Osteocyte (in vitro differentiated cells): ENCODE data around the gene CFAP97D2. TPM values are rescaled to one million over a fixed set of nuclear protein-coding genes. Genes with fewer than 3 reads are reported as not detected.

ENCODE experiments used
- DNase-seq: peaks from one replicate; pipeline ENCODE4 v3.0.0; 2021; ENCODE audit warnings: mixed read lengths; ENCODE audit not compliant: unreplicated experiment; ENCODE audit errors: extremely low spot score
- H3K27ac Mint-ChIP-seq: one replicate; pipeline ENCODE4 v1.8.0; 2021; ENCODE audit warnings: mild to moderate bottlenecking, mixed read lengths; ENCODE audit not compliant: unreplicated experiment
- H3K27me3 Mint-ChIP-seq: one replicate; pipeline ENCODE4 v1.8.0; 2021; ENCODE audit warnings: mixed read lengths; ENCODE audit not compliant: unreplicated experiment
- H3K36me3 Mint-ChIP-seq: one replicate; pipeline ENCODE4 v1.8.0; 2021; ENCODE audit warnings: mixed read lengths; ENCODE audit not compliant: unreplicated experiment
- H3K4me1 Mint-ChIP-seq: one replicate; pipeline ENCODE4 v1.8.0; 2021; ENCODE audit warnings: mixed read lengths; ENCODE audit not compliant: unreplicated experiment
- H3K4me3 Mint-ChIP-seq: one replicate; pipeline ENCODE4 v1.8.0; 2021; ENCODE audit warnings: mild to moderate bottlenecking, moderate library complexity, mixed read lengths; ENCODE audit not compliant: unreplicated experiment
- H3K9me3 Mint-ChIP-seq: one replicate; pipeline ENCODE4 v1.8.0; 2021; ENCODE audit warnings: mixed read lengths; ENCODE audit not compliant: unreplicated experiment
- total RNA-seq: library from RNA; stranded (reverse); gene quantifications from 2 replicates; pipeline ENCODE4 v1.2.1, GENCODE V29; 2021
- TF ChIP-seq, protein P1 (sequence below): fragments of 200-600 bp; sonication (generic); IDR thresholded peaks from 2 replicates; pipeline ENCODE4 v1.5.0; 2021; ENCODE audit warnings: antibody characterized with exemption, mild to moderate bottlenecking, moderate library complexity

Gene CFAP97D2
- total RNA-seq, 1 donor from 2014 or later, result not detected

DNA sequence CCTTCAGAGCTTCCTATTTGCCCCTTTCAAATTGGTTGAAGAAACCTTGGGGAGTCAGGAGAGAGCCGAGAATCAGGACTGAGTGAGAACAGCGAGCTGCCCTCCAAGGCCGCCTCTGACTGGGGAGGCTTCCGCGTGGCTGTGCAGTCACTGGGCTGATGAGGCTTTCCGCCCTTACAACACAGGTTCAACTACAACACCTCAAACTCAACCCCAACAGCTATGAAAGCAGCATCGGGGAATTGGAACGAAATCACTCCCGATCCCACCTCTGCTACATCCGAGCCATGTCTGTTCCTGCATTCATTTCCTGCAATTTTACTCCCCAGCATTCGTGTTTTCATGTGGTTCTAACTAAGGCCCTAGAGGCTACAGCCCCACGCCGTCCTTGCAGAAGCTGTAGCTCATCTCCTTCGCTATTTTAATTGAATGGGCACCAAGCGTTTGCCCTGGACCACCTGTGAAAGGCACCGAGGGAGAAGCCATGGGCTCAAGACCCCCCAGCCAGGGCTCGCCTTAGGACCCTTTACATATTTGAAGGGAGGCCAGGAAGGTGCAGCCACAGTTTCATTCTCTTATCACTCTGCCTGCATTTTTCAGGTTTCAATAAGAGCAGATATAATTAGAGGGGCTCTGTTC is 34.3 kb upstream of the CFAP97D2 start:
- Mint-ChIP-seq H3K27me3 (peaks cover 11% of the 10 kb centered on the region), H3K4me3 (no peak overlapping the region), H3K4me1 (peaks cover 4% of the 10 kb centered on the region), H3K27ac (no peak overlapping the region), H3K36me3 (no peaks in the 10 kb centered on the region), H3K9me3 (no peaks in the 10 kb centered on the region)
- TF ChIP-seq, protein P1, sequence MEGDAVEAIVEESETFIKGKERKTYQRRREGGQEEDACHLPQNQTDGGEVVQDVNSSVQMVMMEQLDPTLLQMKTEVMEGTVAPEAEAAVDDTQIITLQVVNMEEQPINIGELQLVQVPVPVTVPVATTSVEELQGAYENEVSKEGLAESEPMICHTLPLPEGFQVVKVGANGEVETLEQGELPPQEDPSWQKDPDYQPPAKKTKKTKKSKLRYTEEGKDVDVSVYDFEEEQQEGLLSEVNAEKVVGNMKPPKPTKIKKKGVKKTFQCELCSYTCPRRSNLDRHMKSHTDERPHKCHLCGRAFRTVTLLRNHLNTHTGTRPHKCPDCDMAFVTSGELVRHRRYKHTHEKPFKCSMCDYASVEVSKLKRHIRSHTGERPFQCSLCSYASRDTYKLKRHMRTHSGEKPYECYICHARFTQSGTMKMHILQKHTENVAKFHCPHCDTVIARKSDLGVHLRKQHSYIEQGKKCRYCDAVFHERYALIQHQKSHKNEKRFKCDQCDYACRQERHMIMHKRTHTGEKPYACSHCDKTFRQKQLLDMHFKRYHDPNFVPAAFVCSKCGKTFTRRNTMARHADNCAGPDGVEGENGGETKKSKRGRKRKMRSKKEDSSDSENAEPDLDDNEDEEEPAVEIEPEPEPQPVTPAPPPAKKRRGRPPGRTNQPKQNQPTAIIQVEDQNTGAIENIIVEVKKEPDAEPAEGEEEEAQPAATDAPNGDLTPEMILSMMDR, result no peak
- no peak for DNase-seq

DNA sequence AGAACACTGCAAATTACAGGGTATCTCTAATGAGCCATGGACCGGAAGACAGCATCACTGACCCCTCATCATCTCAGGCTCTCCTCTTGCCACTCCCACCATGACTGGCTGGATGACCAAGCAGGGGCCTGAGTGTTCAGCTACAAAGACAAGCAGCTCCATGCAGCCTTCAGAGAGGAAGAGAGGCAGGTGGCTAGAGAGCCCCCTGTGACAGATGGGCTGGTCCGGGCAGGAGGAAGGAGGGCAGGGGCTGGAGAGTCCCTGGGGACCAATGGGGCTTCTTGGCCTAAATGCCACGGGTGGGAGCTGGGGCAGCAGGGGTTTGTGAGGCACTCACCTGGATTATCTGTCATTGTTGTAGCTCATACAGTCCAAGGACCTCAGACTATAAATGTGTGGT is 33.8 kb upstream of the CFAP97D2 start:
- no peaks in the 10 kb centered on the region for H3K36me3 Mint-ChIP-seq
- H3K27me3 Mint-ChIP-seq, result peaks cover 11% of the 10 kb centered on the region
- no peak overlapping the region for H3K4me3 Mint-ChIP-seq
- peaks cover 4% of the 10 kb centered on the region for H3K4me1 Mint-ChIP-seq
- no peaks in the 10 kb centered on the region for H3K9me3 Mint-ChIP-seq
- no peak overlapping the region for H3K27ac Mint-ChIP-seq
- no peak for DNase-seq
- TF ChIP-seq, protein P1, result no peak

DNA sequence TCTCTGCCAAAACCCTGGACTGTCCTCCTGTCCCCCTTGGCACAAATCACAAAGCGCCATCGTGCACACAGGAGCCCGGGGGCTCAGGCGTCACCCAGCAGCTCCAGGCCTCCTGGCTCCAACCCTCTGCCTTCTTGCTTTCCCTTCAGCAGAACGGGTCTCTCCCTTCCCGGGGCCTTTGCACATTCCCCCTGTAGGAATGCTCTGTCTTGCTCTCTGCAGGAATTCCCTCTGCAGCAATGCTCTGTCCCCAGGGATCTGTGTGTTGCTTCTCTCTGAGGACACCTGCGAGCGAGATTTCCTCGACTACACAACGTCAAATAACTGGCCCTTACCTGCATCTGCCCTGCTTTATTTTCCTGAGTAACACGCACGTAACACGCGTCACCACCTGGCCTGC is 33.3 kb upstream of the CFAP97D2 start:
- no peak for DNase-seq
- no peaks in the 10 kb centered on the region for H3K4me1 Mint-ChIP-seq
- H3K9me3 Mint-ChIP-seq, result no peaks in the 10 kb centered on the region
- peaks cover 10% of the 10 kb centered on the region for H3K27me3 Mint-ChIP-seq
- no peaks in the 10 kb centered on the region for H3K36me3 Mint-ChIP-seq
- TF ChIP-seq, protein P1, result no peak
- H3K4me3 Mint-ChIP-seq, result no peak overlapping the region
- H3K27ac Mint-ChIP-seq, result no peak overlapping the region

DNA sequence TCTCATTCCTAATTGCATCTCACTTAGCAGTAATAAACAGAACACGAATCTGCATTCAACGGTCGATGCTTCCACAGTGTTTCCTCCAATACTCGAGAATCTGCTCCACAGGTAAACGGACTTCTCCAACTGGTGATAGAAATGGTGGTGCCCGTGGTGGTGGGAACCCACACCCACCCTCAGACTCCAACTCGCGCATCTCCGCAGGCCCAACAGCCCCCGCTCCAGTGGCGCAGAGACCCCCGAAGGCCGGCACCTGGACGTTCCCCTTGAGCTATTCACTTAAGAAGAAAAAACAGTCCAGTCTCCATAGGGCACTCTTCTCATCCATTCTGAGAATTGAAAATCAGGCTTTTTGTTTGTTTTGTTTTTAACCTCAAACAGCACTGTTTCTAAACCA is 32.9 kb upstream of the CFAP97D2 start:
- Mint-ChIP-seq H3K4me3 (no peak overlapping the region), H3K36me3 (no peaks in the 10 kb centered on the region), H3K27me3 (peaks cover 11% of the 10 kb centered on the region), H3K27ac (no peak overlapping the region), H3K9me3 (no peaks in the 10 kb centered on the region), H3K4me1 (no peaks in the 10 kb centered on the region)
- TF ChIP-seq, protein P1, result no peak
- DNase-seq, result no peak

DNA sequence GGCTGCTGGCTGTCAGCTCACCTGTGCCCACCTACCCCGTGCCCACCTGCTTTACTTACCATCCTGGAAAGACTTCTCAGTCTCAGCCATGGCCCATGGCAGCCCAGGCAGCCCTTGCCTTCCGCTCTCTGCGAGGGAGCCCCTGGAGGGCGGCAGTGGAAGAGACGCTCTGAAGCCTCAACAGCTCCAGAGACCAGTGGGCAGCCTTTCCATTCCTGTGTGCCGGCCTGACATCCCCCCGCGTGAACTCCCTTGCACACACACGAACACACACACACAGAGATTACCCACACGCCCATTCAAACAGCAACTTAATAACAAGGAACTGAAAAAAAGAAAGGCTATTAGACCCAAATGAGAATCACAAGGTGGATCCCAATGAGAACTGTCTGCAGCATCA is 32.4 kb upstream of the CFAP97D2 start:
- Mint-ChIP-seq H3K27me3 (peaks cover 15% of the 10 kb centered on the region), H3K9me3 (no peaks in the 10 kb centered on the region), H3K4me1 (no peaks in the 10 kb centered on the region), H3K36me3 (no peaks in the 10 kb centered on the region), H3K27ac (no peak overlapping the region), H3K4me3 (no peak overlapping the region)
- DNase-seq, result no peak
- TF ChIP-seq, protein P1, result no peak
